Activated T-cell treated with anti-CD3 and anti-CD28 coated beads for 4 hours (primary cell): Measurements from ENCODE around the gene CDK5R1.

Experiments used
- DNase-seq: peaks from one replicate; pipeline ENCODE4 v3.0.0-alpha.2; 2020

CDK5R1 gene

DNA sequence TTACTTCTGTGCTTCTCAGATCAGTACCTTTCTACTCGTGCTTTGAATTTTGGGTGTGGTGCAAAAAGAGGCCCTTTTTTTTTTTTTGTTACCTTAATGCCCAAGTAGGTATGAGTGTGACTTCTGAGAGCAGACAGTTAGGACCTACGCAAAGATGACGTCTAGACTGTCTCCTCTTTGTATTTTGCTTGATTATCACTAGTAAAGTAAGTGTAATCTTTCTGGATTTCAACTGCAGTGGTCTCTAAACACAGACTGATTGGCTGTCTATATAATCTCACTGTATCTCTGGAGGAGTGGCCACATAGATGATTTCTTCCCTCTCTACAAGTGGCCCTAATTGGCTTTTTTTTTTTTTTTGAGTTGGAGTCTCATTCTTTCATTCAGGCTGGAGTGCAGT is 11.5 kb upstream of the CDK5R1 start:
- DNase-seq, result no peak

GRCh38 chr17:32477220-32477619 is 9.6 kb upstream of the CDK5R1 start:
- no peak for DNase-seq

DNA sequence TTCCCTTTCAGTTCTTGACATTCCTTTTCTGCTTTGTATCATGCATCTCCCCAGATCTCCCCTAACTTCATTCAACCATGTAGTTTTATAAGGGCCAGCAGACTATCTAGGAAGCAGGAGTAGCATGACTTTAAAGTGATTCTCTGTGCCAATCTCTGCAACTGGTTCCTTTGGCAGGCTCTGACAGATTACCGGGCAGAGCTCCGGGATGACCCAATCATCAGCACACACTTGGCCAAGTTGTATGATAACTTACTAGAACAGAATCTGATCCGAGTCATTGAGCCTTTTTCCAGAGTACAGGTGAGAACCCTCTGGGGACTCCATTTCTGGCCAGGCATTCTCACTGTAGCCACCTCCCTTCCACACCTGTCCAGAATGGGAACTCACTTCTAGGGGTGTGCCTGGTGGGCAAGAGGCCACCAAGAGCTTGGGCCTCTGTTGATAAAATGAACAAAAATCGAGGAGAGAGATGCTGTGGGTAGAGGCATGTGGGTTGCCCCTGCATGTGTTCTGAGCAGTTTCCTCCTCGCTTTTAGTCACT is 7.6 kb upstream of the CDK5R1 start:
- no peak for DNase-seq

DNA sequence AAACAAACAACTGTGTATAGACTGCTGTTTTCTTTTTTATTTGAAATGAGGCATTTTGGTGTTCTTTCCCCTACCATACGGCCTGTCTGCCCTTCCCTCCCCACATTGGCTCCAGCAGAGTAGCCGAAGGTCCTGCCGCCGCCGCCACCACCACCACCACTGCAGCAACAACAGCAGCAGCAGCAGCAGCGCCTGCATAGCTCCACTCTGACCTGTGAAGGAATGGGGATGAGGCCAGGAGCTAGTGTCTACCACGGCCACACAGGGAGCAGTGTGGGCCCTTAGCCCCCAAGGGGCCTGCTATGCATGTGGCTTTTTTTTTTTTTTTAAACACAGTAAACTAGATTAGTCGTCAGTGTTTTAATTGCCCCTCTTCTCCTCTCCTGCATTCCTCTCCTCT is 5.6 kb upstream of the CDK5R1 start:
- DNase-seq, result no peak

- no peak for DNase-seq
Observed at GRCh38 chr17:32482568-32483320, 4.0 kb upstream of the CDK5R1 start.

DNA sequence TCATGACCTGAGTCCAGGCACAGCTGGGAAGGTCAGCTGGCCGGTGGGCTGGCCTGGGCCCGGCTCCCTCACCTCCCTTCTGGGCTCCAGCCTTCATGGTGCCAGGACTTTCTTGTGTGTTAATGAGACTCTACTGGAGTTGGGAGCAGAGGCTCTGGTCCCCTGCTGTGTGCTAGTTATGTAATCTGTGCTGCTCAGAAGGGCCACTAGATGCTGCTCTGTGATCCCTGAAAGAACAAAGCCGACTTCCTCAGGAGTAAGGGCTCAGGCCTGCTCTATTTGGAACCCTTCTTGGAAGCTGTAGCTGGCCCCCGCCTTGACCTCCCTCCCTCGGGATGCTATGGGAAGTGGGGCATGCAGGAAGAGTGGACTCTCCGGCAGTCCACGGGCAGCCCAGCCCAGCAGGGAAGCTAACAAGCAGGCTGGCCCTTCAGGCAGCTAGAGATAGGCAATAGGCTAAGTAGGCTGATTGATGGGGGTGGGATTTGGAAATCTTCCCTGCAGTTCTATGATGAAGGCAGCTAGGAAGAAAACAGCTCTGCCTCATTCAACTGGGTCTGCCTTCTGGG is 3.3 kb upstream of the CDK5R1 start:
- no peak for DNase-seq

DNA sequence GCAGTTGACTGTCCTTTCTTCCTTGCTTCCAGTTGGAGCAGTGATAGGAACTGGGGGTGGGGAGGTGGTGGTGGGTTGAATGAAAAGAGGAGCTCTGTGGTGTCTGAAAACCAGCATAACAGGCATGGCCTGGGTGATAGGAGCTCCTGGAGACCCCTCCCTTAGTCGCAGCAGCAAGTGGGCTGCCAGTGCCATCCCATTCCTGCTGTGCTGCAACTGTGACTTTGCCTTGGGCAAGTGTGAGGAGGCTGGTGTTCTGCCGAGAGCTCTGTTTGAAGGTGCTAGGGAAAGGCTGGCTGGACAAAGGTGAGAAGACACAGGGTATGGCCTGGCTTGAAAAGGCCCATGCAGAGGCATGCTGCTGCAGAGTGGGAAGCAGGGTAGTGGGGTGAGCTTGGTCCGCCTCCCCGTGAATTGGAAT is 2.7 kb upstream of the CDK5R1 start:
- no peak for DNase-seq

- no peak for DNase-seq
Observed at GRCh38 chr17:32484628-32485027, 2.2 kb upstream of the CDK5R1 start.

GRCh38 chr17:32485261-32486110 is 1.3 kb upstream of the CDK5R1 start:
- no peak for DNase-seq

DNA sequence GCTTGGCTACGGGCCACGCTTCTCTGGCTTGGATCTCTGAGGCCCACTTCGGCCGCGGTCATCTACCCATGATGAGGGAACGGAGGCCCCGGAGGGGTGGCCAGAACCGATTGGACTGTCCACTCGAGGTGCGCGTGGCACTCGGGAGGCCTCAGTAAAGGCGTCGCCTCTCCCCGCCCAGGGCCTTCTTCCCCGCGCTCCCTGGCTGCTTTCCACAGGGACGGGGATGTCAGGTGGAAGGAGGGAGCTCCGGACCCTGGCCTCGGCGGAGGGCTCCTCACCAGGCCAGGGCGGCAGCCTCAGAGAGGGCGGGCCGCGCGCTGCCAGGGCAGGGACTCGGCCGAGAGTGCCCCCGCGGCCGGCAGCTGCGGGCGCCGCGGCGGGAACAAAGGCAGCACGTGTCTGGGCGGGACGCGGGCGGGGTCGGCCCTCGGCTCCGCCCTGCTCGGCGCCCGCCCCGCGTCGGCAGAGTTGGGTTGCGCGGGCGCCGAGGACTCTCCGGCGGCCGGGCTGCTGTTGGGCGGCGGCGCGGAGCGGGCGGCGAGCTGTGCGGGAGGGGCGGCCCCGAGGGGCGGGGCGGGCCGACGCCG is 587 bp upstream of the CDK5R1 start:
- DNase-seq, result peak; percentile 52

DNA sequence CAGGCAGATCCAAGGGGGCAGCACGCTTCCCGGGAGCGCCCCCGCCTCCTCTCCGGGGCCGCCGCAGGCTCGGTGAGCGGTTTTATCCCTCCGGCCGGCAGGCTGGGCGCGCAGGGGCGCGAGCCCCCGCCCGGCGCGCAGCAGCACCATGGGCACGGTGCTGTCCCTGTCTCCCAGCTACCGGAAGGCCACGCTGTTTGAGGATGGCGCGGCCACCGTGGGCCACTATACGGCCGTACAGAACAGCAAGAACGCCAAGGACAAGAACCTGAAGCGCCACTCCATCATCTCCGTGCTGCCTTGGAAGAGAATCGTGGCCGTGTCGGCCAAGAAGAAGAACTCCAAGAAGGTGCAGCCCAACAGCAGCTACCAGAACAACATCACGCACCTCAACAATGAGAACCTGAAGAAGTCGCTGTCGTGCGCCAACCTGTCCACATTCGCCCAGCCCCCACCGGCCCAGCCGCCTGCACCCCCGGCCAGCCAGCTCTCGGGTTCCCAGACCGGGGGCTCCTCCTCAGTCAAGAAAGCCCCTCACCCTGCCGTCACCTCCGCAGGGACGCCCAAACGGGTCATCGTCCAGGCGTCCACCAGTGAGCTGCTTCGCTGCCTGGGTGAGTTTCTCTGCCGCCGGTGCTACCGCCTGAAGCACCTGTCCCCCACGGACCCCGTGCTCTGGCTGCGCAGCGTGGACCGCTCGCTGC is 832 bp downstream of the CDK5R1 start:
- DNase-seq, result no peak

DNA sequence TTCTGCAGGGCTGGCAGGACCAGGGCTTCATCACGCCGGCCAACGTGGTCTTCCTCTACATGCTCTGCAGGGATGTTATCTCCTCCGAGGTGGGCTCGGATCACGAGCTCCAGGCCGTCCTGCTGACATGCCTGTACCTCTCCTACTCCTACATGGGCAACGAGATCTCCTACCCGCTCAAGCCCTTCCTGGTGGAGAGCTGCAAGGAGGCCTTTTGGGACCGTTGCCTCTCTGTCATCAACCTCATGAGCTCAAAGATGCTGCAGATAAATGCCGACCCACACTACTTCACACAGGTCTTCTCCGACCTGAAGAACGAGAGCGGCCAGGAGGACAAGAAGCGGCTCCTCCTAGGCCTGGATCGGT is 1.4 kb downstream of the CDK5R1 start:
- DNase-seq, result no peak

DNA sequence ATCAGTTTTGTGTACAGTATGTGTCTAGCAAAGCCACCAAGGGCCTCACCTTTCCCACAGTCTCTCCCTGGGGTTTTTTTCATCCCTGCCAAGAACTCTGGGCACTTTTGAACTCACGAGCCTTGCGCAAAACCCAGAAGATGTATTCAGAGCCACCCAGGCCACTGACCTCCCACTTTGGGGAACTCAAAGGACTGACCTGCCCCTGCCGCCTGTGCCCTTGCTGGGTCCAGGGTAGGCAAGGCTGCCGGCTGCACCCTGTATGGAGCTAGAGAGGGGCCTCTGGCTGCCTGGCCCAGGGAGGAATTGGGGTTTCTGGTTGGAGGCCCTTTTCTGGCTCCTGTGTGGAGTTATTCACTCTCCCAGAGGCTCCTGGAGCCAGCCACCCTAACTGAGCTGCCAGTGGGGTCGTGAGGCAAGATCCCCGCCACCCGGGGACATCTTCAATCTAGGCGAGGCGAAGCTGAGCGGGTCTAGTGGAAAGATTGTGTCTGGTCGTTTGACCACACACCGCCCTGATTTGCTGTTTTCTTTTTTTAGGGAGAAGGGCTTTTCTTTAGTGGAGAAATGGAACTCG is 1.9 kb downstream of the CDK5R1 start:
- no peak for DNase-seq

DNA sequence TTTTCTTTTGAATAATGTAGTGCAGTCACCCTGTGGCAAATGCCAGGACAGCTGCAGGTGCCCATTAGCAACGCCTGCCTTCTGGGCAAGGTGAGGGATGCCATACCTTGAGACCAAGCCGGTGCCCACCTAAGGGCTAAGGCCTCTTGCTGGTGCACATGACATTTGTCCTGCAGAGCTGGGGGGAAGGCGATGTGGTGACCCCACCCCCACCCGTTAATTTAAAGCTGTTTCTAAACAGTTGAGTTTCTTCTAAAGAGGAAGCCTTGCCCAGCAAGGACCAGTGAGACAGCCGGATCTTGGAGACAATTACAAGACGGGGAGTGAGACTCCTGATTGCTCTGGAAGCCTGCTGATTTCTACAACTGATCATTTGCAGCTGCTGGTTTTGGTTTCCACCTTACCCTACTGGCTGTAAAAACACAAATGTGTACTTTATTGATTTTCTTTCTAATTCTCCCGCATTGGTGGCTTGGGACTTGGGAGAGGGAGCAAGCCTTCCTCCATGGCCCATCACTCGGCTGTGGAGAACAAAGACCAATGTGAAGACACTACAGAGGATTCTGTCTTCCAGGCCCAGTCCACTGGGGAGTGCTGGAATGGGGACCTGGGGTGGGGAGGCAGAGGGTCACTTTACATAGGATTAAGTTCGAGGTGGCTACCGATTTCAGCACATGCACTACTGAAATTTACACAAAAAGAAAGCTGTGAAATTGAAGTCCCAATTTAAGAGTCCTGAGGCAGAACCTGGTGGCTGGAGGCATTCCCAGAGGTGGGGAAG is 2.7 kb downstream of the CDK5R1 start:
- DNase-seq, result no peak

DNA sequence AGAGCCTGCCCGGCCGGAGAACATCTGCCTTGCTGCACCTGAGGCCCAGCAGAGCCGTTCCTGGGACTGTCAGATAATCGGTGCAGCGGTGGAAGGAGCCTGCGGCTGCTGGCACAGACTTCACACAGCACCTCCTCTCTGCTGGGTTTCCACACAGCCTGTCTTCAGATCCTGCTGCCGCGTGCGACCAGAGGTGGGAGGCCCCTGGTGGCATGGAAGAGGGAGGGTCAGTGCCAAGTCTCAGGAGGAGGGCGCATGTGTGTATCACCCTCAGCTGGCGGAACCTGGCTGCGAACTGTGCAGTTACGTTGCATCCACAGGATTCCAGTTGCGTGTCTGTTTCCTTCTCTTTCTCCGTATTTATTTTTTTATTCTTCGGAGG is 3.3 kb downstream of the CDK5R1 start:
- DNase-seq, result no peak

DNA sequence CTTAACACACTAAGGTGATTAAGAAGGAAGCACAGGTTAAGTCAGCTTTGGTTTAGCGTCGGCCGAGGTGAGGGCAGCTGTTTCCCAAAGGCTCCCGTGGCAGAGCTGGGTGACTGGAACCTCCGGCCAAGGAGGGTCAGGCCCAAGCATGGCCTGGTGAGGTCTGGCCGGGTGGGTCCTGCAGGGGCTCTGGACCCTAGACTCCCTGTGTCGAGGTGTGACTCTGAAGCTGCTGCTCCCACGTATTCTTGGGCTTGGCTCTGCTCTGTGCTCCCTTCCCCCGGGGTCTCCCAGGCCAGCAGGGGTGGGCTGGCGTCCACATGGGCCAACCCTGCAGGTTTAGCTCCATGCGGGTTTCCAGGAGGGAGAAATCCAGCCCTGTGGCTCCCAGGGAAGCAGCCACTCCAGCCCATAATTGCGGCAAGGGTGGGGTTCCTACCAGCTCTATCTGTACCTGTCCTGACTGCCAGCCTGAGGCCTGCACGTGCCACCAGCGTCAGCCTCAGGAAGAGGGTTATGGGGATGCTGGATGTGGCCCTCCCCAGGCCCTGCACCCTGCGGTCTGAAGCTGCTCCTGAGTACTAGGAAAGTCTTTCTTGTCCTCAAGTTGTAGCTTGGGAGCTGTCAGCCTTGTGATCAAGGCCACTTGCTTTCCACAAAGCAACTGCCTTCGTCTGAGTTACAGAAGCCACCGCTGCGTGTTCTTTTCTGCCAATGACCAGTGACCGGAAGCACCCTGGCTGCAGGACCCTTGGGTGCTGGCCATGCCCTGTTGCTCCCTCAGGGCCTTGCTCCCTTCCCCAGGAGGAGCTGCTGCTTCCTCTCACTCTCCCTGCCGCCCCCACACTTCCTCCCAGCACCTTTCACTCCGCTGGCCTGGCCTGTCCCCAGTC is 4.8 kb downstream of the CDK5R1 start:
- no peak for DNase-seq

DNA sequence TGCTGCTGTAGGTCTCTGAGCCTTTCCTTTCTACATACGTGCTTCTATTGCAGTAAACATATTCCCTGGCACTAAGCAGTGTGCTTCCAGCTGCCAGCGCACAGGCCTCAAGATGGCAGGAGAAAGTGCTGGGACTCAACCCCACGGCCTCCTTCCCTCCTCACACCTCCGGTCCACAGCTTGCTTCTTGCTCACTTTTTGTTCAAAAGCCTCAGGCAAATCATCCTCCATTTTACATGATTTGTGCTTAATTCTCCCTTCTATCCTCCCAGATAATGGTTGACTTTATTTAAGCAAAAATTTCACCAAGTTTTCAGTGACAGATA is 5.4 kb downstream of the CDK5R1 start:
- no peak for DNase-seq

GRCh38 chr17:32492648-32493289 is 6.0 kb downstream of the CDK5R1 start:
- DNase-seq, result no peak

GRCh38 chr17:32493571-32493970 is 6.8 kb downstream of the CDK5R1 start:
- no peak for DNase-seq

DNA sequence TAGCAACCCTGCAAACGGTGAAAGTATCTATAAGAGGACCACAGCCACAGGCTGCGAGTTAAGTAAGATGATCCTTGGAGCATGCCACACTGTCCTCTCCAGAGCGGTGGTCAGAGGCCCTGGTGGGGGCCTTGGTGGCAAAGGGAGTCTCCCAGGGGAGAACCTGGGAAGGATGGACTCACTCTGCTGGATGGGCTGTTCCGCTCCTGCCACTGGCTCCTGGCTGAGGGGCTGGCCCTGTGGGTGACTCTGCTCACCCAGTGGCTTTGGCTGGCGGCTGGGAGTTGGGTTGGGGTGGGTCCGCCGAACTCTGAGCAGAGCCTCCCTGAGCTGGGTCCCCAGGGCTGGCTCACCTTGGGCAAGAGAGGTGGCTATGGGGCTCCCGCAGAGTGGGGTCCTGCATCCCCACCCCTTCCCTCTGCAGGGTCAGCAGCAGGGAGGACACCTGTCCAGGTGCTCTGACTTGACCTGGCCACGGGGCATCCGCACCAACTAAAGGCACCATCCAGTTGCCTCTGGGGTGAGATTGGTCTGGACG is 7.3 kb downstream of the CDK5R1 start:
- no peak for DNase-seq
